GM23338 (cell line): ENCODE measurements around the gene MTHFD2L. TPM values are rescaled to one million over a fixed set of nuclear protein-coding genes. Genes with fewer than 3 reads are reported as not detected.

Source experiments
- ATAC-seq: fragments of 200-7000 bp; cut with Tn5 transposase; 3 replicates; pipeline ENCODE4 v1.9.1; 2020
- DNase-seq: peaks from one replicate; pipeline ENCODE4 v3.0.0-alpha.2; 2015; ENCODE audit warnings: low spot score
- H2AFZ ChIP-seq: fragments of 200-600 bp; sonication (generic); 2 replicates; pipeline ENCODE4 v1.8.0; 2016; ENCODE audit warnings: antibody characterized with exemption, mild to moderate bottlenecking, moderate library complexity
- H3F3A ChIP-seq: fragments of 200-600 bp; sonication (generic); replicated peaks from 2 replicates; pipeline ENCODE4 v1.8.0; 2017; ENCODE audit warnings: antibody characterized with exemption, mixed run types, low read depth
- H3K27ac ChIP-seq: fragments of 200-600 bp; sonication (generic); 2 replicates; pipeline ENCODE4 v1.6.1; 2016; ENCODE audit warnings: low read depth
- H3K27me3 ChIP-seq: fragments of 200-600 bp; sonication (generic); 2 replicates; pipeline ENCODE4 v1.8.0; 2016; ENCODE audit warnings: mild to moderate bottlenecking, mixed run types, moderate library complexity; ENCODE audit not compliant: insufficient read depth
- H3K36me3 ChIP-seq: fragments of 200-600 bp; sonication (generic); 2 replicates; pipeline ENCODE4 v1.8.0; 2016; ENCODE audit warnings: mild to moderate bottlenecking; ENCODE audit not compliant: insufficient read depth
- H3K4me1 ChIP-seq: fragments of 200-600 bp; sonication (generic); 2 replicates; pipeline ENCODE4 v1.8.0; 2016; ENCODE audit warnings: mild to moderate bottlenecking, moderate library complexity; ENCODE audit not compliant: insufficient read depth
- H3K4me2 ChIP-seq: fragments of 200-600 bp; sonication (generic); 2 replicates; pipeline ENCODE4 v1.7.1; 2017; ENCODE audit warnings: mixed run types
- H3K4me3 ChIP-seq: fragments of 200-600 bp; sonication (generic); 2 replicates; pipeline ENCODE4 v1.6.1; 2016; ENCODE audit warnings: mixed run types
- H3K79me2 ChIP-seq: fragments of 200-600 bp; sonication (generic); replicated peaks from 2 replicates; pipeline ENCODE4 v1.8.0; 2017; ENCODE audit warnings: mild to moderate bottlenecking; ENCODE audit not compliant: insufficient read depth
- H3K9me2 ChIP-seq: fragments of 200-600 bp; sonication (generic); 2 replicates; pipeline ENCODE4 v1.8.0; 2017; ENCODE audit not compliant: insufficient read depth
- H4K20me1 ChIP-seq: fragments of 200-600 bp; sonication (generic); replicated peaks from 2 replicates; pipeline ENCODE4 v1.8.0; 2017; ENCODE audit warnings: mild to moderate bottlenecking; ENCODE audit not compliant: insufficient read depth
- H3K27ac Mint-ChIP-seq: 2 replicates; pipeline ENCODE4 v1.8.0; 2020; ENCODE audit warnings: inconsistent platforms, mild to moderate bottlenecking, moderate library complexity, mixed read lengths
- H3K27me3 Mint-ChIP-seq: 3 replicates; pipeline ENCODE4 v1.8.0; 2022; ENCODE audit warnings: low read depth, mild to moderate bottlenecking, moderate library complexity, mixed read lengths, inconsistent platforms; ENCODE audit not compliant: insufficient read depth, poor library complexity
- H3K36me3 Mint-ChIP-seq: 3 replicates; pipeline ENCODE4 v1.8.0; 2021; ENCODE audit warnings: low read depth, mild to moderate bottlenecking, inconsistent platforms, moderate library complexity, mixed read lengths
- H3K4me1 Mint-ChIP-seq: 3 replicates; pipeline ENCODE4 v1.8.0; 2020; ENCODE audit warnings: mild to moderate bottlenecking, inconsistent platforms, mixed read lengths
- H3K4me3 Mint-ChIP-seq: 3 replicates; pipeline ENCODE4 v1.8.0; 2021; ENCODE audit warnings: moderate library complexity, mild to moderate bottlenecking, inconsistent platforms, mixed read lengths
- H3K9me3 Mint-ChIP-seq: 3 replicates; pipeline ENCODE4 v1.8.0; 2020; ENCODE audit warnings: moderate library complexity, mild to moderate bottlenecking, inconsistent platforms, mixed read lengths
- CREB1 ChIP-seq: fragments of 250-450 bp; sonication (Bioruptor Pico); IDR thresholded peaks from 2 replicates; pipeline ENCODE4 v1.5.0; 2020; ENCODE audit warnings: low read depth, mild to moderate bottlenecking, moderate library complexity
- CTCF ChIP-seq, 2 experiments: fragments of 200-600 bp in 1 of 2; sonication (generic) in 1 of 2; conservative IDR thresholded peaks; 2 replicates each; pipeline versions ENCODE4 v1.5.1 to v1.6.1; 2016 to 2017; ENCODE audit warnings: antibody characterized with exemption in 2 of 2, low read depth in 2 of 2, mild to moderate bottlenecking in 2 of 2, moderate library complexity in 1 of 2
- ETS1 ChIP-seq: IDR thresholded peaks from 2 replicates; pipeline ENCODE4 v1.6.1; 2016; ENCODE audit warnings: antibody characterized with exemption
- NANOG ChIP-seq: IDR thresholded peaks from 2 replicates; pipeline ENCODE4 v1.6.1; 2016; ENCODE audit warnings: antibody characterized with exemption, borderline replicate concordance
- POLR2AphosphoS5 ChIP-seq: IDR thresholded peaks from 2 replicates; pipeline ENCODE4 v1.6.1; 2016; ENCODE audit warnings: antibody characterized with exemption, low read depth
- REST ChIP-seq: IDR thresholded peaks from one replicate; pipeline ENCODE4 v1.6.1; 2018; ENCODE audit warnings: antibody characterized with exemption; ENCODE audit not compliant: unreplicated experiment
- polyA plus RNA-seq: library from polyadenylated mRNA; unstranded; fragments of >200 nt; fragmentation: Nextera tagmentation; extraction: Ambion mirVana; gene quantifications from 2 replicates; pipeline ENCODE4 v1.2.1, GENCODE V29; 2016
- total RNA-seq: library from RNA; depleted of rRNA; stranded (reverse); fragments of >200 nt; shearing (Covaris generic); gene quantifications from 2 replicates; pipeline ENCODE4 v1.2.3, GENCODE V29; 2014

The MTHFD2L gene
- total and polyA plus RNA-seq, 2 experiments from 2014 or later = 24.4 to 35.7 TPM

- H3K27me3 ChIP-seq = no peaks in the 10 kb centered on the region
- H3K9me3 Mint-ChIP-seq = no peaks in the 10 kb centered on the region
- ATAC-seq = no peak
Measured at GRCh38 chr4:74173321-74173720, 15.4 kb downstream of the MTHFD2L start.

More at GRCh38 chr4:74173321-74173720, 15.4 kb downstream of the MTHFD2L start:
- Mint-ChIP-seq H3K4me3 (no peak overlapping the region), H3K27me3 (no peaks in the 10 kb centered on the region), H3K36me3 (no peaks in the 10 kb centered on the region), H3K4me1 (peaks cover 9% of the 10 kb centered on the region), H3K27ac (no peak overlapping the region)
- H4K20me1 ChIP-seq = no peaks in the 10 kb centered on the region; the same call in 1 of the 2 replicates
- H3K79me2 ChIP-seq = no peaks in the 10 kb centered on the region
- TF ChIP-seq REST = no peak
- no peak for TF ChIP-seq ETS1
- TF ChIP-seq CREB1 (CRISPR knock-in tag) = no peak
- no peak for TF ChIP-seq CTCF (conservative IDR thresholded peaks at IDR 0.05; ENCODE audit: low read depth in 2 of 2)
- TF ChIP-seq NANOG = no peak
- no peak for TF ChIP-seq POLR2AphosphoS5
- H3K9me2 ChIP-seq = no peaks in the 10 kb centered on the region
- no peaks in the 10 kb centered on the region for H3K4me1 ChIP-seq
- H3K27ac ChIP-seq = no peak overlapping the region
- DNase-seq = no peak
- no peak overlapping the region for H3K4me3 ChIP-seq
- H2AFZ ChIP-seq = no peak overlapping the region
- no peaks in the 10 kb centered on the region for H3K36me3 ChIP-seq
- H3K4me2 ChIP-seq = no peak overlapping the region
- no peaks in the 10 kb centered on the region for H3F3A ChIP-seq
